ENCODE results near the gene TSSC4. TPM values are rescaled to one million over a fixed set of nuclear protein-coding genes. Genes with fewer than 3 reads are reported as not detected.
"Not testable (repeated sequence)": the region's sequence is repeated elsewhere in the genome, so short reads cannot be mapped to it uniquely, and the experiment has no call there.

The TSSC4 gene
- total RNA-seq, 4 donors from 2014 or later = 54.8 to 70.2 (median 66.3) TPM

DNA sequence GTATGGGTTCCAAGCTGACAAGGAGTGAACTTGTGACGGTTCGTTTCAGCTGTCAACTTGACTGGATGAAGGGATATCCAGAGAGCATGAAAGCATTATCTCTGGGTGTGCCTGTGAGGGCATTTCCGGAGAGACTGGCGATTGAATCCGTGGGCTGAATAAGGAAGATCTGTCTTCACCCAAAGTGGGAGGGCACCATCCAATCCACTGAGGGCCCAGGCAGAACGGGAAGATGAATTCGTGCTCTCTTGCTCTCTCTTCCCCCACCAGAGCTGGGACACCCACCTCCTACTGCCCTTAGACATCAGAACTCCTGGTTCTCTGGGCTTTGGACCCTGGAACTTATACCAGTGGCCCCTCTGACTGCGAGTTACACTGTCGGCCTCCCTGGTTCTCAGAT lies 39.0 kb upstream of the TSSC4 start:
- no peak for ATAC-seq
- Histone ChIP-seq H3K4me1 (peaks cover 0 to 12% (median 0%) of the 10 kb centered on the region in 3 donors), H3K9me3 (no peaks in the 10 kb centered on the region), H3K4me3 (no peak overlapping the region), H3K27me3 (no peaks in the 10 kb centered on the region), H3K27ac (no peak overlapping the region), H3K36me3 (no peaks in the 10 kb centered on the region)
- no peak for TF ChIP-seq EP300 (IDR thresholded peaks at IDR 0.05)
- TF ChIP-seq, protein P1, sequence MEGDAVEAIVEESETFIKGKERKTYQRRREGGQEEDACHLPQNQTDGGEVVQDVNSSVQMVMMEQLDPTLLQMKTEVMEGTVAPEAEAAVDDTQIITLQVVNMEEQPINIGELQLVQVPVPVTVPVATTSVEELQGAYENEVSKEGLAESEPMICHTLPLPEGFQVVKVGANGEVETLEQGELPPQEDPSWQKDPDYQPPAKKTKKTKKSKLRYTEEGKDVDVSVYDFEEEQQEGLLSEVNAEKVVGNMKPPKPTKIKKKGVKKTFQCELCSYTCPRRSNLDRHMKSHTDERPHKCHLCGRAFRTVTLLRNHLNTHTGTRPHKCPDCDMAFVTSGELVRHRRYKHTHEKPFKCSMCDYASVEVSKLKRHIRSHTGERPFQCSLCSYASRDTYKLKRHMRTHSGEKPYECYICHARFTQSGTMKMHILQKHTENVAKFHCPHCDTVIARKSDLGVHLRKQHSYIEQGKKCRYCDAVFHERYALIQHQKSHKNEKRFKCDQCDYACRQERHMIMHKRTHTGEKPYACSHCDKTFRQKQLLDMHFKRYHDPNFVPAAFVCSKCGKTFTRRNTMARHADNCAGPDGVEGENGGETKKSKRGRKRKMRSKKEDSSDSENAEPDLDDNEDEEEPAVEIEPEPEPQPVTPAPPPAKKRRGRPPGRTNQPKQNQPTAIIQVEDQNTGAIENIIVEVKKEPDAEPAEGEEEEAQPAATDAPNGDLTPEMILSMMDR (IDR thresholded peaks at IDR 0.05) = no peak
- TF ChIP-seq POLR2A (IDR thresholded peaks at IDR 0.05) = no peak
- no peak for TF ChIP-seq POLR2AphosphoS5 (IDR thresholded peaks at IDR 0.05)
- 64 to 76% methylated on average over 8 to 9 of the region's 9 CpGs for WGBS, 2 donors (ENCODE audit: low coverage in 1 of 2)

DNA sequence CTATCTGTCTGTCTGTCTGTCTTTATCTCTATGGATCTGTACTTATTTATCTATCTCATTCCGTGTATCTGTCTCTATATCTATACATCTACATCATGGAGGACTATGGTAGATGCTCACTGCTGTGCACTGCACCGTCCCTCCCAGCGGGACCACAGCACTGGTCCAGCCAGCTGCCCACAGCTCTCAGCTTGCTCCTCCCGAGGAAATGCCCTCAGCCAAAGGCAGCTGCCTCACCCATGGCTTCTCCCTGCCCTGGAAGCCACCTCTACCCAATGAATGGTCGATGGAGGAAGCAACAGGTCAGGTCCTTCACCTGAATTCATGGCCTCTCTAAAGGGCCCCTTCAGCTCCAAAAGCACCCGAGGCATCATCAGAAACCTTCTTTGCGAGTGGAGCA lies 38.1 kb upstream of the TSSC4 start:
- Histone ChIP-seq H3K9me3 (no peaks in the 10 kb centered on the region), H3K27ac (no peak overlapping the region), H3K4me3 (no peak overlapping the region), H3K36me3 (no peaks in the 10 kb centered on the region), H3K4me1 (peaks cover 0 to 16% (median 0%) of the 10 kb centered on the region in 3 donors), H3K27me3 (no peaks in the 10 kb centered on the region)
- no peak for ATAC-seq
- TF ChIP-seq POLR2A (IDR thresholded peaks at IDR 0.05) (no peak), POLR2AphosphoS5 (IDR thresholded peaks at IDR 0.05) (no peak), EP300 (IDR thresholded peaks at IDR 0.05) (no peak)
- TF ChIP-seq, protein P1 (IDR thresholded peaks at IDR 0.05) = no peak
- WGBS, 2 donors (ENCODE audit: low coverage in 1 of 2) = 84 to 100% methylated on average over 1 to 5 of the region's 7 CpGs

DNA sequence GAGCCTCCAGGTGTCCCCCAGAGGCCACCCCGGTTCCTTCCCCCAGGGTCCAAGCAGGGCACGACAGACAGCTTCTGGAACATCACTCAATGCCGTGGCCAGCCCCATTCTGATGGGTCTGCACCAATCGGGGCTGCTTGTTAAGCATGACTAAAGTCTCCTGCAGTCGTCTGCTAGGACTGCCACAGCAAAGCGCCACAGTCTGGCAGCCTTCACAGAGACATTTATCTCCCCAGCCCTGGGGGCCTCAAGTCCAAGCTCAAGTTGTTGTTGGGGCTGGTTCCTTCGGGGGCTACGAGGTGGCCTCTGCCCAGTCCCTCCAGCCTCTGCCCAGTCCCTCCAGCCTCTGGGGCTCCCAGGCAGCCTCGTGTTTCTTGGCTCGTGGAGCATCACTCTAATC lies 37.4 kb upstream of the TSSC4 start:
- ATAC-seq = no peak
- no peaks in the 10 kb centered on the region for H3K36me3 ChIP-seq
- H3K9me3 ChIP-seq = no peaks in the 10 kb centered on the region
- no peaks in the 10 kb centered on the region for H3K27me3 ChIP-seq
- H3K27ac ChIP-seq = no peak overlapping the region
- WGBS, 2 donors (ENCODE audit: low coverage in 1 of 2) = 56 to 79% methylated on average over 2 to 6 of the region's 10 CpGs
- TF ChIP-seq, protein P1 (IDR thresholded peaks at IDR 0.05) = no peak
- no peak overlapping the region for H3K4me3 ChIP-seq
- H3K4me1 ChIP-seq = peaks cover 0 to 16% (median 0%) of the 10 kb centered on the region in 3 donors

DNA sequence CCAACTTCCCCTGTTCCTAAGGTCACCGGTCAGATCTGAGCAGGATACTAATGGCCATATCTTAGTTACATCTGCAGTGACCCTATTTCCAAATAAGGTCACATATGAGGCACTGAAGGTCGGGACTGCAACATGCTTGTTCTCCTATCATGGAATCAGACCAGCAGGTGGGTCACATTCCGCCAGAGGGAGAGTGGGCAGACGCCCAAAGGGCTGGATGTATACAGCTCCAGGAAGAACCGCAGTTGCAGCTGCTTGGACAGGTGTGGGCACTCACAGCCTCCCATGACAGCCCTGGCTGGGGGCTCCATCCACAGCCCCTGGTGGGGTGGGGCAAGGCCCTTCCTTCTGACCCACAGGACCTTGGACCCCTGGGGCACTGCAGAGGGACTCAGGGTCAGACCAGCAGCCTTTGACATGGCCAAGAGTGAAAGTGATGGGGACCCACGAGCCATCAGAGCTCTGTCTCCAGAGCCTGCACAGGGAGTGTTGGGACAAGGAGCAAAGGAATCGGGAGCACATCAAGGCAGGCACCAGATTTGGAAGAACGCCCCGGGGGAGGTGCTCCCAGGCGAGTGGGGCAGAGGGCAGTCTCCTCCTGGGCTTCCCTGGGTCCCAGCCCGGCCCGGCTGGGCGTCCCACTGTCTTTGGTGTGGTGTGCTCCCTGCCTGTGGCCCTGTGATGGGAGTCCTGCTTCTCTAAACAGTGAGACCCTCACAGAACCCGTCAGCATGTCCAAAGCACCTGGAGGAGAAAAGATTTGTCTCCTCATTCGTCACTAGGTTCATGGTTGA lies 36.8 kb upstream of the TSSC4 start:
- 90 to 100% methylated on average over 2 to 4 of the region's 15 CpGs for WGBS, 2 donors (ENCODE audit: low coverage in 1 of 2)
- Histone ChIP-seq H3K36me3 (no peaks in the 10 kb centered on the region), H3K9me3 (no peaks in the 10 kb centered on the region), H3K27ac (no peak overlapping the region), H3K27me3 (no peaks in the 10 kb centered on the region), H3K4me3 (no peak overlapping the region), H3K4me1 (peaks cover 0 to 16% (median 0%) of the 10 kb centered on the region in 3 donors)
- TF ChIP-seq EP300 (IDR thresholded peaks at IDR 0.05) (no peak), POLR2A (IDR thresholded peaks at IDR 0.05) (no peak), POLR2AphosphoS5 (IDR thresholded peaks at IDR 0.05) (no peak)
- TF ChIP-seq, protein P1 (IDR thresholded peaks at IDR 0.05) = no peak
- ATAC-seq = no peak

DNA sequence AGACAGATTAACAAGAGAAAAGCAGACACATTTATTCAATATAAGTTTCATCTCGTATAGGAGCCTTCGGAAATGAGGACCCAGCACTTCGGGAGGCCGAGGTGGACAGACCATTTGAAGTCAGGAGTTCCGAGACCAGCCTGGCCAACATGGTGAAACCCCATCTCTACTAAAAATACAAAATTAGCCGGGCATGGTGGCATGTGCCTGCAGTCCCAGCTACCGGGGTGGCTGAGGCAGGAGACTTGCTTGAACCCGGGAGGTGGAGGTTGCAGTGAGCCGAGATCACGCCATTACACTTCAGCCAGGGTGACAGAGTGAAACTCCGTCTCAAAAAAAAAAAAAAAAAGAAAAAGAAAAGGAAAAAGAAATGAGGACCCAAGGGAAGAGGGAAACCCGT lies 36.2 kb upstream of the TSSC4 start:
- peaks cover 0 to 16% (median 0%) of the 10 kb centered on the region in 3 donors for H3K4me1 ChIP-seq
- H3K4me3 ChIP-seq, H3K27me3 ChIP-seq, H3K9me3 ChIP-seq, ATAC-seq, H3K27ac ChIP-seq, H3K36me3 ChIP-seq: not testable (repeated sequence)
- 96 to 97% methylated on average over 6 to 10 of the region's 12 CpGs for WGBS, 2 donors (ENCODE audit: low coverage in 1 of 2)

All from gastroesophageal sphincter (tissue), 4 donors.